Sigmoid colon (tissue), 7 donors: Measurements from ENCODE around the gene ISL2. TPM values are rescaled to one million over a fixed set of nuclear protein-coding genes. Genes with fewer than 3 reads are reported as not detected.

Experiments used
- DNase-seq: peaks from one replicate; pipeline ENCODE4 v3.0.0-alpha.2; 2019
- H3K27ac ChIP-seq, 4 donors: fragments of 200-600 bp; sonication (generic); one replicate each; pipeline ENCODE4 v1.5.1; 2016 to 2019; ENCODE audit warnings: mild to moderate bottlenecking in 1 of 4
- H3K27me3 ChIP-seq, 3 donors: fragments of 200-600 bp; sonication (generic); one replicate each; pipeline ENCODE4 v1.5.1; 2019; ENCODE audit warnings: mild to moderate bottlenecking in 1 of 3
- H3K36me3 ChIP-seq, 4 donors: fragments of 200-600 bp; sonication (generic); one replicate each; pipeline ENCODE4 v1.5.1; 2016 to 2019
- H3K4me1 ChIP-seq, 4 donors: fragments of 200-600 bp; sonication (generic); one replicate each; pipeline ENCODE4 v1.5.1; 2017 to 2019
- H3K4me3 ChIP-seq, 4 donors: fragments of 200-600 bp; sonication (generic); one replicate each; pipeline ENCODE4 v1.5.1; 2017 to 2019; ENCODE audit warnings: mild to moderate bottlenecking in 2 of 4, moderate library complexity in 1 of 4
- H3K9me3 ChIP-seq, 4 donors: fragments of 200-600 bp in 3 of 4; sonication (generic) in 3 of 4; one replicate each; pipeline versions ENCODE4 v1.5.1 to v1.6.1; 2013 to 2019
- EP300 ChIP-seq, 4 donors: sonication (generic); formaldehyde crosslinking; IDR thresholded peaks; one replicate each; pipeline ENCODE4 v1.6.1; 2017; ENCODE audit warnings: antibody characterized with exemption in 4 of 4
- POLR2A ChIP-seq, 2 donors: fragments of 450-650 bp; IDR thresholded peaks; one replicate each; pipeline ENCODE4 v1.6.1; 2016; ENCODE audit warnings: antibody characterized with exemption in 2 of 2, mild to moderate bottlenecking in 2 of 2, moderate library complexity in 2 of 2
- POLR2AphosphoS5 ChIP-seq, 4 donors: sonication (generic); formaldehyde crosslinking; IDR thresholded peaks; one replicate each; pipeline ENCODE4 v1.6.1; 2017; ENCODE audit warnings: antibody characterized with exemption in 4 of 4
- WGBS, 2 donors: extraction: QIAGEN DNeasy Blood & Tissue Kit; methylation state at CpG; one replicate each; pipeline ENCODE4 v1.1.7; 2013; 5-methylcytosine and 5-hydroxymethylcytosine counted together
- intact Hi-C: fragments of 100-400 bp; cut with DNase I; formaldehyde crosslinking; loops from one replicate; pipeline ENCODE4 v1.15.1; 2023
- polyA plus RNA-seq, 3 donors: library from polyadenylated mRNA; stranded (reverse); fragments of 200-250 nt; gene quantifications; one replicate each; pipeline ENCODE4 v1.2.3, GENCODE V29; 2013
- total RNA-seq, 4 donors: library from RNA; depleted of rRNA; stranded (reverse); fragments of >200 nt; gene quantifications; one replicate each; pipeline ENCODE4 v1.1.0, GENCODE V29; 2016
- TF ChIP-seq, protein P1 (sequence below), 4 experiments: fragments of 450-650 bp in 3 of 4; fragments of 200-600 bp in 1 of 4; IDR thresholded peaks; one replicate each; pipeline ENCODE4 v1.5.1; 2016 to 2019; ENCODE audit warnings: antibody characterized with exemption in 4 of 4, mild to moderate bottlenecking in 3 of 4, moderate library complexity in 2 of 4
- donor health status: healthy with polysubstance abuse.
- donor health status: Bipolar disorder and iron deficiency.
- donor health status: healthy.

Gene ISL2
- total and polyA plus RNA-seq, 7 donors: 0.52 to 6.4 (median 2.4) TPM; not detected in 1

DNA sequence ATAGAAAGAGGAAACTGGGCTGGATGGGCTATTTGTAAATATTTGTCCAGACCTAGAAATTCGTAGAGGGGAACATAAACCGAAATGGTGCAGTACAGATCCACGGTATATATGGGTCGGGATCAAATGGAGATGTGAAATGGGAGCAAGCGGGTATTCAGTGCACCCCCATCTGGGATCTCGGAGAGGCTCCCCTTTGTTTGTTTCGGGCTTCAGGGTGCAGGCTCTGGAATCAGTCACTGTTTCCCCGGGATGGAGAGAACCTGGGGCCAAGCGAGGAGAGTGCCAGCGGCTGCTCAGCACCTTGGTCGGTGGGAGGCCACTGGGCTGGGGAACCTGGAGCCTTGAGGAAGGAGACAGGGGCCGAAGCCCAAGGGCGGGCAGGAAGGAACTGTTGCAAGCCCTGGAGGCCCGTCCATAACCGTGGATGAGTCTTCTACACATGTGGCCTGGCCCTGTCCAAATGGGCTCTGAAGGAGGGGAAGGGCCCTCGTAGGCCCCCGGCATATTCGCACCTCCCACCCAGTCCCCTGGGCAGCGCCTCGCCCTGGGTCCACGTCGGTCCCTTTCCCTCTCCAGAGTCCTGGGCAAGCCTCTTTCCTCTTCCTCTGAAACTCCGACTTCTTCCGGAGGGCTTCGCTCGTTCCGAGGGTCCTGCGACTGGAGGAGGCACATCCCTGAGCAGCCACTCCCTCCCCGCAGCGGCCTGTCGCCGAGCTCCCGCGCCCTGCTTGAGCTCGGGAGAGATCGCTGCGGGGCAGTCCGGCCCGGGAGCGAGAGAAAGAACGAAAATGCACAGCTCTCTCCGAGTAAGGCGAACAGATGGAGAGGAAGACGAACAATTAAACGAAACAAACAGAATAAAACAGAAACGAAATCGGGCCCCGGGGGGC lies 3.0 kb downstream of the ISL2 start:
- Histone ChIP-seq H3K4me1 (peaks cover 0 to 65% (median 46%) of the 10 kb centered on the region in 4 donors), H3K9me3 (no peaks in the 10 kb centered on the region), H3K4me3 (peak overlapping the region; percentile 20 to 50 (median 42)), H3K27ac (peak overlapping the region; percentile 18 to 64 (median 56)), H3K27me3 (peaks cover 62 to 100% (median 95%) of the 10 kb centered on the region in 3 donors), H3K36me3 (no peaks in the 10 kb centered on the region)
- no peak for DNase-seq
- 7 to 12% methylated on average over 48 of the region's 48 CpGs for WGBS, 2 donors
- TF ChIP-seq POLR2A (IDR thresholded peaks at IDR 0.05): no peak
- TF ChIP-seq, protein P1, sequence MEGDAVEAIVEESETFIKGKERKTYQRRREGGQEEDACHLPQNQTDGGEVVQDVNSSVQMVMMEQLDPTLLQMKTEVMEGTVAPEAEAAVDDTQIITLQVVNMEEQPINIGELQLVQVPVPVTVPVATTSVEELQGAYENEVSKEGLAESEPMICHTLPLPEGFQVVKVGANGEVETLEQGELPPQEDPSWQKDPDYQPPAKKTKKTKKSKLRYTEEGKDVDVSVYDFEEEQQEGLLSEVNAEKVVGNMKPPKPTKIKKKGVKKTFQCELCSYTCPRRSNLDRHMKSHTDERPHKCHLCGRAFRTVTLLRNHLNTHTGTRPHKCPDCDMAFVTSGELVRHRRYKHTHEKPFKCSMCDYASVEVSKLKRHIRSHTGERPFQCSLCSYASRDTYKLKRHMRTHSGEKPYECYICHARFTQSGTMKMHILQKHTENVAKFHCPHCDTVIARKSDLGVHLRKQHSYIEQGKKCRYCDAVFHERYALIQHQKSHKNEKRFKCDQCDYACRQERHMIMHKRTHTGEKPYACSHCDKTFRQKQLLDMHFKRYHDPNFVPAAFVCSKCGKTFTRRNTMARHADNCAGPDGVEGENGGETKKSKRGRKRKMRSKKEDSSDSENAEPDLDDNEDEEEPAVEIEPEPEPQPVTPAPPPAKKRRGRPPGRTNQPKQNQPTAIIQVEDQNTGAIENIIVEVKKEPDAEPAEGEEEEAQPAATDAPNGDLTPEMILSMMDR (IDR thresholded peaks at IDR 0.05): no peak
- no peak for TF ChIP-seq POLR2AphosphoS5 (IDR thresholded peaks at IDR 0.05)
- no peak for TF ChIP-seq EP300 (IDR thresholded peaks at IDR 0.05)
- intact Hi-C loops: no loop called here

- TF ChIP-seq, protein P1 (IDR thresholded peaks at IDR 0.05): no peak
- TF ChIP-seq EP300 (IDR thresholded peaks at IDR 0.05) (no peak), POLR2AphosphoS5 (IDR thresholded peaks at IDR 0.05) (peak in 3 of 4 donors; percentile 43 to 62 (median 55)), POLR2A (IDR thresholded peaks at IDR 0.05) (no peak)
- Histone ChIP-seq H3K4me1 (peaks cover 0 to 61% (median 46%) of the 10 kb centered on the region in 4 donors), H3K36me3 (no peaks in the 10 kb centered on the region), H3K27me3 (peaks cover 62 to 100% (median 95%) of the 10 kb centered on the region in 3 donors), H3K9me3 (no peaks in the 10 kb centered on the region), H3K4me3 (peak overlapping the region; percentile 20 to 50 (median 42)), H3K27ac (peak overlapping the region; percentile 18 to 64 (median 56))
- 3 to 7% methylated on average over 53 of the region's 53 CpGs for WGBS, 2 donors
- DNase-seq: no peak
- intact Hi-C loops: no loop called here
These were observed 3.7 kb downstream of the ISL2 start for GRCh38 chr15:76340198-76340802.

DNA sequence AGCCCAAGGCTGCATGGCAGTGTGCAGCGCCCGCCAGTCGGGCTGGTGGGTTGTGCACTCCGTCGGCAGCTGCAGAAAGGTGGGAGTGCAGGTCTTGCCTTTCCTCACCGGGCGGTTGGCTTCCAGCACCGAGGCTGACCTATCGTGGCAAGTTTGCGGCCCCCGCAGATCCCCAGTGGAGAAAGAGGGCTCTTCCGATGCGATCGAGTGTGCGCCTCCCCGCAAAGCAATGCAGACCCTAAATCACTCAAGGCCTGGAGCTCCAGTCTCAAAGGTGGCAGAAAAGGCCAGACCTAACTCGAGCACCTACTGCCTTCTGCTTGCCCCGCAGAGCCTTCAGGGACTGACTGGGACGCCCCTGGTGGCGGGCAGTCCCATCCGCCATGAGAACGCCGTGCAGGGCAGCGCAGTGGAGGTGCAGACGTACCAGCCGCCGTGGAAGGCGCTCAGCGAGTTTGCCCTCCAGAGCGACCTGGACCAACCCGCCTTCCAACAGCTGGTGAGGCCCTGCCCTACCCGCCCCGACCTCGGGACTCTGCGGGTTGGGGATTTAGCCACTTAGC lies 4.3 kb downstream of the ISL2 start:
- no peak for DNase-seq
- H3K4me1 ChIP-seq: peaks cover 0 to 59% (median 49%) of the 10 kb centered on the region in 4 donors
- intact Hi-C loops: no loop called here
- no peak for TF ChIP-seq EP300 (IDR thresholded peaks at IDR 0.05)
- TF ChIP-seq, protein P1 (IDR thresholded peaks at IDR 0.05): no peak
- TF ChIP-seq POLR2A (IDR thresholded peaks at IDR 0.05): no peak
- no peak for TF ChIP-seq POLR2AphosphoS5 (IDR thresholded peaks at IDR 0.05)
- peak overlapping the region in 3 of 4 donors; percentile 39 to 50 (median 45) for H3K4me3 ChIP-seq
- no peaks in the 10 kb centered on the region for H3K36me3 ChIP-seq
- peak overlapping the region in 3 of 4 donors; percentile 53 to 64 (median 58) for H3K27ac ChIP-seq
- no peaks in the 10 kb centered on the region for H3K9me3 ChIP-seq
- H3K27me3 ChIP-seq: peaks cover 65 to 100% (median 95%) of the 10 kb centered on the region in 3 donors
- 8 to 17% methylated on average over 35 of the region's 35 CpGs for WGBS, 2 donors

DNA sequence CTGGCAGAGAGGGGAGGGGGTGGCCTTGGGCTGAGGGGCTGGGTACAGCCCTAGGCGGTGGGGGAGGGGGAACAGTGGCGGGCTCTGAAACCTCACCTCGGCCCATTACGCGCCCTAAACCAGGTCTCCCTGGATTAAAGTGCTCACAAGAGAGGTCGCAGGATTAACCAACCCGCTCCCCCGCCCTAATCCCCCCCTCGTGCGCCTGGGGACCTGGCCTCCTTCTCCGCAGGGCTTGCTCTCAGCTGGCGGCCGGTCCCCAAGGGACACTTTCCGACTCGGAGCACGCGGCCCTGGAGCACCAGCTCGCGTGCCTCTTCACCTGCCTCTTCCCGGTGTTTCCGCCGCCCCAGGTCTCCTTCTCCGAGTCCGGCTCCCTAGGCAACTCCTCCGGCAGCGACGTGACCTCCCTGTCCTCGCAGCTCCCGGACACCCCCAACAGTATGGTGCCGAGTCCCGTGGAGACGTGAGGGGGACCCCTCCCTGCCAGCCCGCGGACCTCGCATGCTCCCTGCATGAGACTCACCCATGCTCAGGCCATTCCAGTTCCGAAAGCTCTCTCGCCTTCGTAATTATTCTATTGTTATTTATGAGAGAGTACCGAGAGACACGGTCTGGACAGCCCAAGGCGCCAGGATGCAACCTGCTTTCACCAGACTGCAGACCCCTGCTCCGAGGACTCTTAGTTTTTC lies 4.9 kb downstream of the ISL2 start:
- 11 to 21% methylated on average over 42 of the region's 42 CpGs for WGBS, 2 donors
- TF ChIP-seq EP300 (IDR thresholded peaks at IDR 0.05) (no peak), POLR2AphosphoS5 (IDR thresholded peaks at IDR 0.05) (no peak), POLR2A (IDR thresholded peaks at IDR 0.05) (no peak)
- TF ChIP-seq, protein P1 (IDR thresholded peaks at IDR 0.05): no peak
- intact Hi-C loops: no loop called here
- Histone ChIP-seq H3K27me3 (peaks cover 71 to 100% (median 95%) of the 10 kb centered on the region in 3 donors), H3K4me3 (peak overlapping the region in 3 of 4 donors; percentile 39 to 50 (median 45)), H3K27ac (peak overlapping the region in 3 of 4 donors; percentile 53 to 64 (median 58)), H3K4me1 (peaks cover 0 to 59% (median 50%) of the 10 kb centered on the region in 4 donors), H3K36me3 (no peaks in the 10 kb centered on the region), H3K9me3 (no peaks in the 10 kb centered on the region)
- DNase-seq: no peak
